IPS-11a (cell line): ENCODE results near the gene NPC2.

ENCODE experiments used
- H3K4me3 ChIP-seq: one replicate; pipeline ENCODE4 v1.5.1; 2013; ENCODE audit warnings: low read depth, low read length, control low read depth

The NPC2 gene

GRCh38 chr14:74519316-74520074 is 26.4 kb upstream of the NPC2 start:
- no peak overlapping the region for H3K4me3 ChIP-seq

- no peak overlapping the region for H3K4me3 ChIP-seq
Observed at GRCh38 chr14:74518221-74518620, 25.1 kb upstream of the NPC2 start.

GRCh38 chr14:74517731-74518130 is 24.6 kb upstream of the NPC2 start:
- H3K4me3 ChIP-seq = no peak overlapping the region

GRCh38 chr14:74516451-74517160 is 23.5 kb upstream of the NPC2 start:
- no peak overlapping the region for H3K4me3 ChIP-seq

GRCh38 chr14:74515891-74516412 is 22.8 kb upstream of the NPC2 start:
- no peak overlapping the region for H3K4me3 ChIP-seq

GRCh38 chr14:74514471-74514941 is 21.4 kb upstream of the NPC2 start:
- no peak overlapping the region for H3K4me3 ChIP-seq

- H3K4me3 ChIP-seq = no peak overlapping the region
Observed at GRCh38 chr14:74511966-74512830, 19.1 kb upstream of the NPC2 start.

GRCh38 chr14:74510959-74511409 is 17.9 kb upstream of the NPC2 start:
- H3K4me3 ChIP-seq = no peak overlapping the region

- no peak overlapping the region for H3K4me3 ChIP-seq
Observed at GRCh38 chr14:74510223-74510931, 17.3 kb upstream of the NPC2 start.

GRCh38 chr14:74509587-74510222 is 16.6 kb upstream of the NPC2 start:
- H3K4me3 ChIP-seq = no peak overlapping the region

- H3K4me3 ChIP-seq = no peak overlapping the region
Observed at GRCh38 chr14:74508844-74509428, 15.8 kb upstream of the NPC2 start.

GRCh38 chr14:74508292-74508731 is 15.2 kb upstream of the NPC2 start:
- no peak overlapping the region for H3K4me3 ChIP-seq

- no peak overlapping the region for H3K4me3 ChIP-seq
Observed at GRCh38 chr14:74507840-74508239, 14.7 kb upstream of the NPC2 start.

GRCh38 chr14:74507085-74507484 is 14.0 kb upstream of the NPC2 start:
- H3K4me3 ChIP-seq = no peak overlapping the region

- no peak overlapping the region for H3K4me3 ChIP-seq
Observed at GRCh38 chr14:74506411-74506851, 13.3 kb upstream of the NPC2 start.

GRCh38 chr14:74505831-74506230 is 12.7 kb upstream of the NPC2 start:
- no peak overlapping the region for H3K4me3 ChIP-seq

- H3K4me3 ChIP-seq = no peak overlapping the region
Observed at GRCh38 chr14:74504874-74505720, 12.0 kb upstream of the NPC2 start.

- no peak overlapping the region for H3K4me3 ChIP-seq
Observed at GRCh38 chr14:74504412-74504811, 11.3 kb upstream of the NPC2 start.

- H3K4me3 ChIP-seq = no peak overlapping the region
Observed at GRCh38 chr14:74503938-74504335, 10.8 kb upstream of the NPC2 start.
